Stimulated activated CD8-positive, alpha-beta memory T cell treated with anti-CD3 and anti-CD28 coated beads, Interleukin-7, amount 100 ng/mL, for 1 hour (primary cell): ENCODE results near the gene PPFIA1.

Experiments
- DNase-seq, 2 donors: peaks; one replicate each; pipeline ENCODE4 v3.0.0-alpha.2; 2020; ENCODE audit warnings: low read depth in 2 of 2

Gene PPFIA1

GRCh38 chr11:70354629-70355028 lies 84.1 kb downstream of the PPFIA1 start:
- DNase-seq = no peak

- DNase-seq = no peak
Measured at GRCh38 chr11:70358753-70359152, 88.3 kb downstream of the PPFIA1 start.

- DNase-seq = no peak
Measured at GRCh38 chr11:70359451-70360205, 89.1 kb downstream of the PPFIA1 start.

- no peak for DNase-seq
Measured at GRCh38 chr11:70360211-70360610, 89.7 kb downstream of the PPFIA1 start.

GRCh38 chr11:70364178-70364577 lies 93.7 kb downstream of the PPFIA1 start:
- DNase-seq = no peak

- peak; percentile 31 to 32 for DNase-seq
Measured at GRCh38 chr11:70364745-70365543, 94.5 kb downstream of the PPFIA1 start.

GRCh38 chr11:70365544-70365927 lies 95.0 kb downstream of the PPFIA1 start:
- no peak for DNase-seq

- no peak for DNase-seq
Measured at GRCh38 chr11:70367071-70367470, 96.6 kb downstream of the PPFIA1 start.

GRCh38 chr11:70368961-70369360 lies 98.5 kb downstream of the PPFIA1 start:
- no peak for DNase-seq

- no peak for DNase-seq
Measured at GRCh38 chr11:70371241-70371640, 100.8 kb downstream of the PPFIA1 start.

GRCh38 chr11:70372076-70372475 lies 101.6 kb downstream of the PPFIA1 start:
- no peak for DNase-seq

GRCh38 chr11:70376621-70377020 lies 106.1 kb downstream of the PPFIA1 start:
- no peak for DNase-seq

GRCh38 chr11:70377645-70378044 lies 107.2 kb downstream of the PPFIA1 start:
- DNase-seq = no peak

GRCh38 chr11:70378506-70379134 lies 108.1 kb downstream of the PPFIA1 start:
- DNase-seq = no peak

- DNase-seq = no peak
Measured at GRCh38 chr11:70381350-70381749, 110.9 kb downstream of the PPFIA1 start.

- no peak for DNase-seq
Measured at GRCh38 chr11:70381872-70382861, 111.7 kb downstream of the PPFIA1 start.

- no peak for DNase-seq
Measured at GRCh38 chr11:70383664-70384565, 113.4 kb downstream of the PPFIA1 start.

GRCh38 chr11:70384566-70385152 lies 114.2 kb downstream of the PPFIA1 start:
- no peak for DNase-seq

- DNase-seq = no peak
Measured at GRCh38 chr11:70387564-70387963, 117.1 kb downstream of the PPFIA1 start.

GRCh38 chr11:70389201-70389600 lies 118.7 kb downstream of the PPFIA1 start:
- DNase-seq = no peak
